Measurements from ENCODE around the gene SHMT2.

SHMT2 gene

DNA sequence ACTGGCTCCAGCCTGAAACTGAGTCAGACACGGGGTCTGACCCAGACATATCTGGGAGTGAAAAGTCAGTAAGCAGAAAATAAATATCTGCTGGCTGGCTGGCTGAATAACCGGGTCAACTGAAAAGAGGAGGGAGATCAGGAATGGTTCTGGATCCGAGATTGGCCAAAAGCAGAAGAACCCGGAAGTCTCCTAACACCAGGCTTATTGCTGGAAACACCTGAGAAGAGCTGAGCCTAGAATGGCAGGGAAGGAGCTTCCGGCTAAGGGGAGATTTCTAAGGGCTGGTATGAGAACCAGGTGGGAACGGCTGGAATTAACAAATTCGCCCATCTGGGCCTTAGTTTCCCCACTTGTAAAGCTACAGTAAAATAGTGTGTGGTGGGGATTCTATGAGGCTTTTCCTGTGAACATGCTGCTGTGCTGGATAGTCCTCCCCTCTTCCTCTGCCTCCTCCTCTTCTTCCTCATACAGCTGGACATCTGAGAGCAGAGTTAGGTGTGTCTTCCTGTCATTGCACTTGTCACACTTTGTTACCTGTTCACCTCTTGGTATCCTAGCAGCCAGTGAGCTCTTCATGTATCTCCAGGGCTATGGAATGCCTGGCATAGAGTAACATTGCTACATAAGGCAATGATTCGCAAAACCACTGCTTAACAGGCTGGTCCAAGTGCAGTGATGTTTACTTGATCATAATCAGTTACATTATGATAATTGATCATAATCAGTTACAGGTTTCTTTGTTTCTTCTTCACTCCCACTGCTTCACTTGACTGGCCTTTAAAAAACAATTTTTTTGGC, 2.0 kb upstream of the SHMT2 start:
- DNase-seq (ENCODE audit: low spot score), result peak; percentile 75

DNA sequence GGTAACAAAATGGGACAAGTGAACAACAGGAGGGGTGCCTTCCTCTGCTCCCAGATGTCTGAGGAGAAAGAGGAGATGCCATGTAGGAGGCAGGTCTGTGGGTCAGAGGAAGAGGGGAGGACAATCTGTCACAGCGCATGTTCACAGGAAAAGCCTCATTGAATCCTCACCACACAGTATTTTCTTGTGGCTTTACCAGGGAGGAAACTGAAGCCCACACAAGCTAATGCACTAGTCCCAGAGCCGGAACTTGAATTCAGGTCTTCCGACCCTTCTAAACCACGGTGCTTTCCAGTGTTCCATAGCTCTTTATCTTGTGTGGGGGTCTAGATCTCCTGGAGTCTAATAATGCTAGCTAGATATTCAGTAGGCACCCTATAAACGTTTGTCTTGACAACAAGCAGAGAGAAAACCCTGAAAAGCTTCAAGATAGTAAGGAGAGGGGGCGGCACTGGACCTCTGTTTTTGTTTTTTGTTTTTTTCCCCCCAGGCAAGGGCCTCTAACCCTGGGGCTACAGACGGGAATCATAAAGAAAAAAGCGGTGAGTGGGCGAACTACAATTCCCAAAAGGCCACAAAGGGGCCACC, 371 bp upstream of the SHMT2 start:
- no peak for DNase-seq (ENCODE audit: low spot score)

DNA sequence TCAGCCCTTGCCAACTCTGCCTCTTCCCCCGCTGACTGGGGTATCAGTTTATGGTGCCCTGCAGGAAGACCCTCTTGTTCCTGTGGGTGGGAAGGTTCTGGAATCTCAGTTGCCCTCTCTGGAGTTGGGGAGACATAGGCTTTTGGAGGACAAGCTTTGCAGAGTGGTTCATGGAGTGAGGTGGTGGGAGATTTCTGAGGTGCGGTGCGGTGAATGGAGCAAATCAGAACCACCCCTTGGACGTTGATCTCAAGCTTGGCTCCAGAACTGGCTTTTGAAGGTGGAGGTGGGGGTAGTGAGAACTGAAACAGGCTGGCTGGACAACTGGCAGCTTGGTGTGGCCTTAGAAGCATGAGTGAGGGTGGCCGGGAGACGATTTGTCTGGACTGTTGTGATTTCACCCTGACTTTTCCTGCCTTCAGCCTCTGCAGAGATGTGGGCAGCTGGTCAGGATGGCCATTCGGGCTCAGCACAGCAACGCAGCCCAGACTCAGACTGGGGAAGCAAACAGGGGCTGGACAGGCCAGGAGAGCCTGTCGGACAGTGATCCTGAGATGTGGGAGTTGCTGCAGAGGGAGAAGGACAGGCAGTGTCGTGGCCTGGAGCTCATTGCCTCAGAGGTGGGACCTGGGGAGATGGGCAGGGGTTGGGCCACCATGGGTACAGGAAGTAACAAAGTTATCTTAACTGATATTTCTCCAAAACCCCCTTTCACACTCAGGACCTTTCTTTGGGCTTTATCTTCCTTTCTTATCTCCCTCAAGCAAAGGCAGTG, 1.1 kb downstream of the SHMT2 start:
- no peak for DNase-seq (ENCODE audit: low spot score)

DNA sequence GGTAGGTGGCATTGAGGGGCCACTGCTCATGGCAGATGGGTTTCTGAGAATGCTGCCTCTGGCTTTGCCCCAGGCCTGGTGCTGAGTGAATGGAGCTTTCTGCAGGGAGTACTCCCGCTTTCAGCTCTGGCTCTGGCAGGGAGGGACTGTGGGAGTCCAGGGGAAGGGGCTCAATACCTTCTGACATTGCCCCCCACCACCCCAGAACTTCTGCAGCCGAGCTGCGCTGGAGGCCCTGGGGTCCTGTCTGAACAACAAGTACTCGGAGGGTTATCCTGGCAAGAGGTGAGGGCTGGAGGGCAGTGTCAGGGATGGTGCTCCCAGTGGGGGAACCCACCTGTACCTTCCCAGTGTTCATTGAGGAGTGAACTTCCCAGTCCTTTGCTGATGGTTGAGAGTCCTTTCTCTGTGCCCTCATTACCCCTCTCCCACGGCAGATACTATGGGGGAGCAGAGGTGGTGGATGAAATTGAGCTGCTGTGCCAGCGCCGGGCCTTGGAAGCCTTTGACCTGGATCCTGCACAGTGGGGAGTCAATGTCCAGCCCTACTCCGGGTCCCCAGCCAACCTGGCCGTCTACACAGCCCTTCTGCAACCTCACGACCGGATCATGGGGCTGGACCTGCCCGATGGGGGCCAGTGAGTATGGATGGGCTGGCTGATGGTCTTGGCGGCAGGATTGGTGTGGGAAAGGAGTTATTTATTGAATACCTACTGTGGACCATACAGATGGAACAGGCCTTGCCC, 1.9 kb downstream of the SHMT2 start:
- DNase-seq (ENCODE audit: low spot score), result no peak

DNA sequence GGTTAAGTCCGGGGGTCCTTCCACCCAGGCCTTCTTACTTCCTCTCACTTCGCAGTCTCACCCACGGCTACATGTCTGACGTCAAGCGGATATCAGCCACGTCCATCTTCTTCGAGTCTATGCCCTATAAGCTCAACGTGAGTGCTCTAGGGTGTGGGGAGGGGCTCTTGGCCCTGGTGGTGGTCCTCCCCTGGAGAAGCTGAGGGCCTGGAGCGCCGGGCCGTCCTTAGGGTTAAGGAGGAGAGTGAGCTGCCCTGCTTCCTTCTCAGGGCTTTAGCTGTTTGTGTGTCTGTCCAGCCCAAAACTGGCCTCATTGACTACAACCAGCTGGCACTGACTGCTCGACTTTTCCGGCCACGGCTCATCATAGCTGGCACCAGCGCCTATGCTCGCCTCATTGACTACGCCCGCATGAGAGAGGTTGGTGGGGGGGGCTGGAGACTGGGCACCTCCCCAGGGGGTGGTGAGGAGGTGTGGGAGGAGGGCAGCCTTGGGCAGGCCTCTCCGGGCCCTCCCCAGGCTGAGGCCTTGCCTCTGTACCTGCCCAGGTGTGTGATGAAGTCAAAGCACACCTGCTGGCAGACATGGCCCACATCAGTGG, 2.7 kb downstream of the SHMT2 start:
- no peak for DNase-seq (ENCODE audit: low spot score)

DNA sequence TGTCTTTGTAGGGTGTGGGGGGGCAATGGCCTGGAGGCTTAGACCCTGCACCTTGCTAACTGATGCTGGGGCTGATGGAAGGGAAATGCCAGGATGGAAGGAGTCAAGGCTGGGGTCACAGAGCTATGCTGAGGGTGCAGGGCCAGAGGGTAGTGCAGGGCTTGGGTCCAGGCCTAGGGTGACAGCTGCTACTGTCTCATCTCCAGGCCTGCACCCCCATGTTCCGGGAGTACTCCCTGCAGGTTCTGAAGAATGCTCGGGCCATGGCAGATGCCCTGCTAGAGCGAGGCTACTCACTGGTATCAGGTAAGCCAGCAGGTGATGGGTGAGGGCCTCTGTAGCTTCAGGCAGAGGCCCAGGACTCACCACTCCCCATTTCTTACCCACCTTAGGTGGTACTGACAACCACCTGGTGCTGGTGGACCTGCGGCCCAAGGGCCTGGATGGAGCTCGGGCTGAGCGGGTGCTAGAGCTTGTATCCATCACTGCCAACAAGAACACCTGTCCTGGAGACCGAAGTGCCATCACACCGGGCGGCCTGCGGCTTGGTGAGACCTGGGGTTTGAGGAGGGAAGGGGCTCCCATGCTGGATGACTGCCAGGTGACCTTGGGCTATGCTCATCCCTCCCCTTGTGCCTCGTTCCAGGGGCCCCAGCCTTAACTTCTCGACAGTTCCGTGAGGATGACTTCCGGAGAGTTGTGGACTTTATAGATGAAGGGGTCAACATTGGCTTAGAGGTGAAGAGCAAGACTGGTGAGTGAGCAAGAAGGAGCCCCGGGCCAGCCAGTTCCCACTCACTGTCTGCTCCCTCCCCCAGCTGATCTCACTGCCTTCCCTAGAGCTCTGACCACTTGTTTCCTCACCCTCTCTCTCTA, 4.1 kb downstream of the SHMT2 start:
- no peak for DNase-seq (ENCODE audit: low spot score)

DNA sequence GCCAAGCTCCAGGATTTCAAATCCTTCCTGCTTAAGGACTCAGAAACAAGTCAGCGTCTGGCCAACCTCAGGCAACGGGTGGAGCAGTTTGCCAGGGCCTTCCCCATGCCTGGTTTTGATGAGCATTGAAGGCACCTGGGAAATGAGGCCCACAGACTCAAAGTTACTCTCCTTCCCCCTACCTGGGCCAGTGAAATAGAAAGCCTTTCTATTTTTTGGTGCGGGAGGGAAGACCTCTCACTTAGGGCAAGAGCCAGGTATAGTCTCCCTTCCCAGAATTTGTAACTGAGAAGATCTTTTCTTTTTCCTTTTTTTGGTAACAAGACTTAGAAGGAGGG, 4.7 kb downstream of the SHMT2 start:
- no peak for DNase-seq (ENCODE audit: low spot score)

DNA sequence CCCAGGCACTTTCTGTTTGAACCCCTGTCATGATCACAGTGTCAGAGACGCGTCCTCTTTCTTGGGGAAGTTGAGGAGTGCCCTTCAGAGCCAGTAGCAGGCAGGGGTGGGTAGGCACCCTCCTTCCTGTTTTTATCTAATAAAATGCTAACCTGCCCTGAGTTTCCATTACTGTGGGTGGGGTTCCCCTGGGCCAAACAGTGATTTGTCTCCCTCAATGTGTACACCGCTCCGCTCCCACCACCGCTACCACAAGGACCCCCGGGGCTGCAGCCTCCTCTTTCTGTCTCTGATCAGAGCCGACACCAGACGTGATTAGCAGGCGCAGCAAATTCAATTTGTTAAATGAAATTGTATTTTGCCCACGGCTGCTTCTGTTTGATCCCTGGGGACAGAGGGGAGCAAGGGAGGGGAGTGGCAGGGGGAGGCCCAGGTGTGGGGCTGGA, 5.1 kb downstream of the SHMT2 start:
- DNase-seq (ENCODE audit: low spot score), result no peak

DNA sequence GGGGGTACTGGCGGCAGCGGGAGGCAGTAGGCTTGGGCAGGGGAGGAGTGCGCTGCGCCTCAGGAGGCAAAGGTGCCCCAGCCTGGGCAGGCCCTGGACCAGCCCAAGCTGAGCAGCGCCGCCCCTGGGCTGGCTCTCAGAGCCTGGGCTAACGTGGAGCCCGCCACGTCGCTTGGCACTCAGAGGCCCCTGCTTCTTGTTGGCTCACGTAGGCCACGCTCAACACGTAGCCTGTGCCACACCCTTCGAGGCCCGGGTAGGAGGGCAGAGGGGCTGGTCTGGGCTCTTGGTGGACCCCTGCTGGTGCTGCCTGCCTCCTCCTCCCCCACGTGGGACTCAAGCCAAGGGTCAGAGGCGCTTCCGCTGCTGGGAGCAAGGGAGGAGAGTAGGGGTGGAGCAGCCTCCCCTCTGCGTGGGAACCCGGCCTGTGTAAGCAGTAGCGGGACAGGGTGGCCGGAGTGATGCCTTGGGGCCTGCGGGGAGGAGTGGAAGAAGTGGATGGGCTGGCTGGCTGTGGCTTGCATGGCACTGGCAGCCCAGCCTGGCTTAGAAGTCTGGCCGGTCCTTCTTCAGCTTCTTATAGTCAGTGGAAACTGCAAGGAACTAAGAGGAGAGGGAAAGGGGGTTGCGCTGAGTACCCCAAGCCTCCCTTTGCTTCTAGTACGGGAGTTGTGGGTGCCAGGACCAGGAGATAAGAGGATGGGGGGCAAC, 5.7 kb downstream of the SHMT2 start:
- no peak for DNase-seq (ENCODE audit: low spot score)

DNA sequence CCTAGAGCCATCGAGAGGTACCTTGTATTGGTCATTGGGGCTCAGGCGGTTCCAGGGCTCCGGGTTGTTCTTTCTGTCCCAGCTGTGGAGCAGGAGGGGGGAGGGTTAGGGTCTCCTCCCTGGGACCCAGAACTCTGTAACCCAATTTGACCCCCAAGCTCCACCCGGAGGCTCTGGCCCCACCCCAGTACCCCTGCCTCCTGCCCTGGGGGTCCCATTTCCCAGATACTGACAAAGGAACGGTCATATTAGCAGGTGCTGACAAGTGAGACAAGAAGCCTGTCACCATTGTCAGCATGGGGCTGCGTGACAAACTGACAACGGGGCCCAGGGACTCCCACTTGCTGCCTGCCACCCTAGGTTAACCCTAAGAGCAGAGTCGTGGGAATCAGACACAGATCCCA, 6.2 kb downstream of the SHMT2 start:
- DNase-seq (ENCODE audit: low spot score), result no peak

DNA sequence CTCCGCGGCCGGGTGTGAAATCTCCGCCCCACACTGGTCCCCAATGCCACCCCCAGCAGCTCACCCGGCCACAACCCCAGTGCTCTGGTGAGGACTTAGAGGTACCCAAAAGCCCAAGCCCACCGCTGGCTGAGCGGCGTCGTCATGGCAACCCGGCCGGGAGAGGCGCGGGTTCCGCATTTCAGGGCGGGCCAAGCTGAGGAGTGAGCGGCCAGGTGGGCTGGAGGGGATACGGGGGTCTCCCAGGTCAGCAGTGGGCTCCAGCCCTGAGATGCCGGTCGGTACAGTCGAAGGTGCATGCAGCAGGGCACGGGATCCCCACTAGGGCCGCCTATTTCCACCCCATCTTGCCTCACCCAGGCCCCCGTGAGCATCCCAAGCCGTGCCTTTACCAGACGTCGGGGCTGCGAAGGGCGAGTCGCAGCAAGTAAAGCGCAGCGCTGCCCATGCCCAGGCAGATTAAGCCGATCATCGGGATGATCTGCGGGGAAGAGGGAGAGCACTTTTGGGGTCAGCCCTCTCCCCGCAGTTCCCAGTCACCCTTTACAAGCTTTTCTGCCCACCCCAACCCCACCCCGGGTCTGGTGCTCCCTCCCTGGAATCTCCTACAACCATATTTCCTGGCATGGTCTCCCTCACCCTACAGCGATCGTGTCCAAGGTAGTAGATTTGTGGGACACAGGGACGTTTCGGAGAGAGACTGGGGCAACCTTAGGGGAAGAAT, 6.9 kb downstream of the SHMT2 start:
- no peak for DNase-seq (ENCODE audit: low spot score)

DNA sequence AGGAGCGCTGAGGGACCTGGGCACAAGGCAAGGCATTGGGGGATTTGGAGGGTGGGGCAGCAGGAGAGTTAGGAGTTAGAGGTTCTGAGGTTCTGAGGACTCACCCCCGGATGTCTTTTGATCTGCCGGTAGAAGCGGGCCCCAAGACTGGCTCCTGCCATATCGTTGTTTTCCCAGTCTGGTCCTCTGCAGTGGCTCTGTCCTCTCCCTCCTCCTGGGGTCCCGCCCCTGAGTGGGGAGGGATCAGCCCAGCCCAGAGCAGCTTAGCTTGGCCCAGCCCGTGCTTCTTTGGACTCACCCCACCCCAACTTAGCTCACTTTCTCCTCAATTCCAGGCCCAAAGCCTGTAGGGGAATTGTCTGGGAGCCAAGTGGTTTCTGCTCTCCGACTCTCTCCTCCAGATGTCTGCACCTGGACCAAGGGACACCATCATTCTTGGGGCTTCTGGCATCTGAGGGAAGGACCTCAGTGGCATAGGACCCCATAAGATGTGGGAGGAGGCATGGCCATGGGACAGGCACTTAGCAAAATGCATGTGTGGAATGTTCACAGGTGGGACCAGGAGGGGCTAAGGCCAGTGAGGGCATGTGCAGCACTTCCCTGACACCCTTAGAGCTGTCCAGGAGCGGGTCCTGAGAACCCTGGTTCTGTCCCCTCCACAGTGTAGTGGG, 7.5 kb downstream of the SHMT2 start:
- no peak for DNase-seq (ENCODE audit: low spot score)

DNA sequence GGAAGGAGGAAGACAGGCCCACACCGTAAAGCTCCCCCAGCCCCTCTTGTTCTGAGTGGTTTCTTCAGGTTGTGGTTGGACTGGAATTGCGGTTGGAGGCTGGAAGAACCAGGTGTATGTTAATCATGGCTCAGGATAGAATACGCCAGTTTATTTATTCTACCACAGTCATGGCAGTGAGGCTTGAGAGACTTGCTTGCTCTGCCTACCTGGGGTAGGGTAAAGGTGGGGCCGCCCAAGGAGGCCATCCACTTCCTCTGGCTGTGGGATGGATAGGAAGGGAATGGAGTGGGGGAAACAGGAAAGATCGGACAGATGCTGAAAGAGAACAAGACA, 8.1 kb downstream of the SHMT2 start:
- no peak for DNase-seq (ENCODE audit: low spot score)

DNA sequence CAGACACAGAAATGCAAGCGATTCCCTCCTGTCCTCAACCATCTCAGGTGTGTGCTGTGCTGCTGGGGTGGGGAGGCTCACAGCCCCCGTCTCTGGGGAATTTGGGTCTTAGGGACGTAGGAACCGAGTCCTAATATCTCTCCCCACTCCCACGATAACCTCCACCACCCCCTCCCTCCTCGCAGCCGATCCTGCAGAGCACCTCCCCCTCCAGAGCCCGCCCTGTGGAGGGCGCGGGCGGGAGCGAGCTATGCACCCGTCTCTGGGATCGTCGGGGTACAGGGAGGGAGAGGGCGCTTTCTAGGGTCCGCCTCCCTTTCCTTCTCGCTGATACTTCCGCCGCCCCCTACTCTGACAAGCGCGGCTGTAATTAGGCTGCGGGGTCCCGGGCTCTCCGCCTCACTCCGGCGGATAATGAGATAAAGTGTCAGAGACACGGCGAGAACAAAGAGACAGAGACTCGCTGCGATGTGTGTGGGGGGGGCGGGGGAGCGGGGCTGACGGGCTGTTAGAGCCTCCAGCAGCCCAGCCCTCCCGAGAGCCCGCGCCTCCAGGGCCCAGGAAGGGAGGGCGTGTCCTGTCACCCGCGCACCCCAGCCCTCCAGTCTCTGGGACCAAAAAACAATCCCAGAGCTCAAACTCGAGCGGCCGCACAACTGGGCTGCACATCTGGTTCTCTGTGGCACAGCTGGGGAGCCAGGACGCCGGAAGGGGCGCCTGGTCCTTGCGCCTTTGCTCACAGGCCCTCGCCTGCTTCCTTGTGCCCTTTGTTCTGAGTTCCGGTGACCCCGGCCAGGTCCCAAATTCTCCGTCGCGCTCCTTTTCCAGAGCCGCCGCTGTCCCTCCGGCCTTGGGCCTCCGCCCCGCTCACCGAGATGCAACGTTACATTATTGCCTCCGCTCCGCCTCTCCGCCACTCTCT, 8.7 kb downstream of the SHMT2 start:
- DNase-seq (ENCODE audit: low spot score), result no peak

DNA sequence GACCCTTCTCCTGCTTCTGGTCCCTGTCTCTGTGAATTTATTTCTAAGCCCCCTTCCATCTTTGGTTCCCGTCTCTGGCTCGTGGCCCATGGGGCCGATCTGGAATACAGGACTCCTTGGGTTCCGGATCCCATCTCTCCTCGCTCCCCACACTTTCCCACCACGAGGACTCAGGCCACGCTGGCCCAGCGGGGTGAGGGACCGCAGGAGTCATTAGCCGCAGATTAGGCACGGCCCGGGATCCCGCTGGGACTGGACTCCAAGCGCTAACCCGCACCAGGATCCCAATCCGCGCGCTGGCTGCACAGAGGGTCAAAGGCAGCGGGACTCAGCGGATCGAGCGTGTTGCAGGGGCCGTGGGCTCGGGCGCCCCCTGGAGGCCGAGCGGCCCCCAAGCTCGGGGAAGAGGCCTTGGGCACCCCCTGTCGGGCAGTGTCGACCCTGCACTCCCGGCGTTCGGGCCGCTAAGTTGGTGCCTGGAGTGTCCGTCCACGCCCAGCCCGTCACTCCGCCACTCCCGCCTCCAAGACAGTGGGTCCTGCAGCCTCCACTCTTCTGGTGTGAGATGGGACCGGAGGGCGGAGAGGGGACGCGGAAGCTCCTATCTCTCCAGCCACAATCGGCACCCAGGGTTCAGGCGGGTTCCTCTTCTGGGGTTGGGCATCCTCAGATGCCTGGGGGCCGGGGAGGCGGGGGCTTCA, 9.5 kb downstream of the SHMT2 start:
- peak; percentile 87 for DNase-seq (ENCODE audit: low spot score)

DNA sequence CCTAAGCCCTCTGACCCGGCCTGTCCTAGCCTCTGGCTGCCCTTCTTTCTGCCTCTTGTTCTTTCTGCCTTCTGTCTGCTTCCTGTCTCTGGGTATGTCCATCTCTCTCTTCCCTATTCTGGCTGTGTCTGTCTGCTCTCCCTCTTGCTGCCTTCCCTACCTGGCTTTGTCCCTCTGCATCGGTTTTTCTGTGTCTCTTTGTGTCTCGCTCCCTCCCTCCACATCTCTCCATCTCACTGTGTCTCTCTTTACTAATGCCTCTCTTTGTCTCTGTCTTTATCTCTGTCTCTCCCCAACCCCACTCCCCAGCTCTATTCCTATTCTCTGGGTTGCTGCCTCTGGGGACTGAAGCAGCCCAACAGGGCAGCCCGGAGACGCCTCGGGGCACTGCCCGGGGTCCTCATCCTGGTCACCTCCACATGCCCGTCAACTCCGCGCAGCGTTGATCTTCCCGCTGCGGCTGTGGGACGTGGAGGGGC, 10.1 kb downstream of the SHMT2 start:
- DNase-seq (ENCODE audit: low spot score), result no peak
